PFSK-1 (cell line): Measurements from ENCODE around the gene RFX2.

ENCODE experiments used
- FOXP2 ChIP-seq: optimal IDR thresholded peaks from 2 replicates; pipeline ENCODE3; 2011; ENCODE audit warnings: borderline replicate concordance, control low read depth, inconsistent platforms; ENCODE audit not compliant: insufficient read depth; ENCODE audit errors: extremely low read length, extremely low read depth
- POLR2AphosphoS5 ChIP-seq: IDR thresholded peaks from 2 replicates; pipeline ENCODE4 v1.6.1; 2012; ENCODE audit warnings: low read depth, mild to moderate bottlenecking, control low read depth, low read length, moderate library complexity
- SIN3A ChIP-seq: IDR thresholded peaks from 2 replicates; pipeline ENCODE4 v1.6.1; 2012; ENCODE audit warnings: mild to moderate bottlenecking, low read length, moderate library complexity, borderline replicate concordance; ENCODE audit not compliant: insufficient read depth
- TAF1 ChIP-seq: IDR thresholded peaks from 2 replicates; pipeline ENCODE4 v1.6.1; 2012; ENCODE audit warnings: low read length, control low read depth, borderline replicate concordance; ENCODE audit not compliant: insufficient read depth
- TF ChIP-seq, protein P1 (sequence below), 2 experiments: IDR thresholded peaks; 2 replicates each; pipeline versions ENCODE4 v1.6.1 to v1.8.0; 2011 to 2012; ENCODE audit warnings: low read depth in 2 of 2, low read length in 2 of 2, control low read depth in 1 of 2, inconsistent platforms in 1 of 2, mild to moderate bottlenecking in 1 of 2, moderate library complexity in 1 of 2; ENCODE audit not compliant: insufficient read depth in 1 of 2

DNA sequence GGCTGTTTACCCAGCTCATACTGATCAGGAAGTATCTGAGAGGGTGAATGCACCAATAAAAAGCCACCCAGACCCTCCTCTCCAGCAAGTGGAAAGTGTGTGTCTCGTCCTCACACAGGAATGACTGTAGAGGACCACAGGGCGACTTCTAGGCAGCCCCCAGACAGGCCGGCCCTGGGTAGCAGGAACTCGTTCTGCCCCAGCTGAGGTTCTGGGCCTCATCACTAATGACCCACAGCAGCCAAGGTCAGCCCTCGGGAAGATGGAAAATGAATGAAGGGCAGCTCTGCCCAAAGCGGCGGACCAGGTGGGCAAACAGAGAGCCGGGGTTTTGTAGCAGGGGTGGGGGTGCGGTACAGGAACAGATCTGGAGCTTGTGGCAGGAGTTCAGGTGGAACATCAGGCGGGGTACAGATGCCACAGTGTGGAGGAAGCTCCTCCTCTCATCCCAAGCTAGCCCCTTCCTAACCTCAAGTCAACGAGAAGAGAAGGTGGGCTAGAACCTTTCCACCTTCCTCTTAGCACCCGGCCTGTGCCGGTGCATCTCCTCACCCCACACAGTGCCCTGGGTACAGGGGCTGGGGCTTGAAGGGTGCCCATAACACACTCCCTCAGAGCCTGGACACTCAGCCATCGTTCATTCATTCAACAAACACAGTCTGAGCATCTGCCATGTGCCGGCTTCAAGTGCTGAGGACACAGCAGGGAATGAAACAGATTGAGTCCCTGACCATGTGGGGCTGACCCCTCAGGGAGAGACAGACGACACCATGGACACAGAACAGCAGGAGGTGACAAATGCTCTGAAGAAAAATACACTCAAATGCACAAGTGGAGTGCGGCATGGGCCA lies 36.2 kb downstream of the RFX2 start:
- no peak for TF ChIP-seq POLR2AphosphoS5
- no peak for TF ChIP-seq TAF1
- TF ChIP-seq FOXP2 = no peak
- no peak for TF ChIP-seq SIN3A
- TF ChIP-seq, protein P1, sequence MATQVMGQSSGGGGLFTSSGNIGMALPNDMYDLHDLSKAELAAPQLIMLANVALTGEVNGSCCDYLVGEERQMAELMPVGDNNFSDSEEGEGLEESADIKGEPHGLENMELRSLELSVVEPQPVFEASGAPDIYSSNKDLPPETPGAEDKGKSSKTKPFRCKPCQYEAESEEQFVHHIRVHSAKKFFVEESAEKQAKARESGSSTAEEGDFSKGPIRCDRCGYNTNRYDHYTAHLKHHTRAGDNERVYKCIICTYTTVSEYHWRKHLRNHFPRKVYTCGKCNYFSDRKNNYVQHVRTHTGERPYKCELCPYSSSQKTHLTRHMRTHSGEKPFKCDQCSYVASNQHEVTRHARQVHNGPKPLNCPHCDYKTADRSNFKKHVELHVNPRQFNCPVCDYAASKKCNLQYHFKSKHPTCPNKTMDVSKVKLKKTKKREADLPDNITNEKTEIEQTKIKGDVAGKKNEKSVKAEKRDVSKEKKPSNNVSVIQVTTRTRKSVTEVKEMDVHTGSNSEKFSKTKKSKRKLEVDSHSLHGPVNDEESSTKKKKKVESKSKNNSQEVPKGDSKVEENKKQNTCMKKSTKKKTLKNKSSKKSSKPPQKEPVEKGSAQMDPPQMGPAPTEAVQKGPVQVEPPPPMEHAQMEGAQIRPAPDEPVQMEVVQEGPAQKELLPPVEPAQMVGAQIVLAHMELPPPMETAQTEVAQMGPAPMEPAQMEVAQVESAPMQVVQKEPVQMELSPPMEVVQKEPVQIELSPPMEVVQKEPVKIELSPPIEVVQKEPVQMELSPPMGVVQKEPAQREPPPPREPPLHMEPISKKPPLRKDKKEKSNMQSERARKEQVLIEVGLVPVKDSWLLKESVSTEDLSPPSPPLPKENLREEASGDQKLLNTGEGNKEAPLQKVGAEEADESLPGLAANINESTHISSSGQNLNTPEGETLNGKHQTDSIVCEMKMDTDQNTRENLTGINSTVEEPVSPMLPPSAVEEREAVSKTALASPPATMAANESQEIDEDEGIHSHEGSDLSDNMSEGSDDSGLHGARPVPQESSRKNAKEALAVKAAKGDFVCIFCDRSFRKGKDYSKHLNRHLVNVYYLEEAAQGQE (IDR thresholded peaks at IDR 0.05; ENCODE audit: insufficient read depth in 1 of 2, low read depth in 2 of 2, low read length in 2 of 2) = no peak
